GM23338 (cell line): Measurements from ENCODE around the gene ANKRD23. TPM values are rescaled to one million over a fixed set of nuclear protein-coding genes. Genes with fewer than 3 reads are reported as not detected.

Experiments used
- ATAC-seq: fragments of 200-7000 bp; cut with Tn5 transposase; 3 replicates; pipeline ENCODE4 v1.9.1; 2020
- DNase-seq: peaks from one replicate; pipeline ENCODE4 v3.0.0-alpha.2; 2015; ENCODE audit warnings: low spot score
- H2AFZ ChIP-seq: fragments of 200-600 bp; sonication (generic); 2 replicates; pipeline ENCODE4 v1.8.0; 2016; ENCODE audit warnings: antibody characterized with exemption, mild to moderate bottlenecking, moderate library complexity
- H3F3A ChIP-seq: fragments of 200-600 bp; sonication (generic); replicated peaks from 2 replicates; pipeline ENCODE4 v1.8.0; 2017; ENCODE audit warnings: antibody characterized with exemption, mixed run types, low read depth
- H3K27ac ChIP-seq: fragments of 200-600 bp; sonication (generic); 2 replicates; pipeline ENCODE4 v1.6.1; 2016; ENCODE audit warnings: low read depth
- H3K27me3 ChIP-seq: fragments of 200-600 bp; sonication (generic); 2 replicates; pipeline ENCODE4 v1.8.0; 2016; ENCODE audit warnings: mild to moderate bottlenecking, mixed run types, moderate library complexity; ENCODE audit not compliant: insufficient read depth
- H3K36me3 ChIP-seq: fragments of 200-600 bp; sonication (generic); 2 replicates; pipeline ENCODE4 v1.8.0; 2016; ENCODE audit warnings: mild to moderate bottlenecking; ENCODE audit not compliant: insufficient read depth
- H3K4me1 ChIP-seq: fragments of 200-600 bp; sonication (generic); 2 replicates; pipeline ENCODE4 v1.8.0; 2016; ENCODE audit warnings: mild to moderate bottlenecking, moderate library complexity; ENCODE audit not compliant: insufficient read depth
- H3K4me2 ChIP-seq: fragments of 200-600 bp; sonication (generic); 2 replicates; pipeline ENCODE4 v1.7.1; 2017; ENCODE audit warnings: mixed run types
- H3K4me3 ChIP-seq: fragments of 200-600 bp; sonication (generic); 2 replicates; pipeline ENCODE4 v1.6.1; 2016; ENCODE audit warnings: mixed run types
- H3K79me2 ChIP-seq: fragments of 200-600 bp; sonication (generic); replicated peaks from 2 replicates; pipeline ENCODE4 v1.8.0; 2017; ENCODE audit warnings: mild to moderate bottlenecking; ENCODE audit not compliant: insufficient read depth
- H3K9me2 ChIP-seq: fragments of 200-600 bp; sonication (generic); 2 replicates; pipeline ENCODE4 v1.8.0; 2017; ENCODE audit not compliant: insufficient read depth
- H4K20me1 ChIP-seq: fragments of 200-600 bp; sonication (generic); replicated peaks from 2 replicates; pipeline ENCODE4 v1.8.0; 2017; ENCODE audit warnings: mild to moderate bottlenecking; ENCODE audit not compliant: insufficient read depth
- H3K27ac Mint-ChIP-seq: 2 replicates; pipeline ENCODE4 v1.8.0; 2020; ENCODE audit warnings: inconsistent platforms, mild to moderate bottlenecking, moderate library complexity, mixed read lengths
- H3K27me3 Mint-ChIP-seq: 3 replicates; pipeline ENCODE4 v1.8.0; 2022; ENCODE audit warnings: low read depth, mild to moderate bottlenecking, moderate library complexity, mixed read lengths, inconsistent platforms; ENCODE audit not compliant: insufficient read depth, poor library complexity
- H3K36me3 Mint-ChIP-seq: 3 replicates; pipeline ENCODE4 v1.8.0; 2021; ENCODE audit warnings: low read depth, mild to moderate bottlenecking, inconsistent platforms, moderate library complexity, mixed read lengths
- H3K4me1 Mint-ChIP-seq: 3 replicates; pipeline ENCODE4 v1.8.0; 2020; ENCODE audit warnings: mild to moderate bottlenecking, inconsistent platforms, mixed read lengths
- H3K4me3 Mint-ChIP-seq: 3 replicates; pipeline ENCODE4 v1.8.0; 2021; ENCODE audit warnings: moderate library complexity, mild to moderate bottlenecking, inconsistent platforms, mixed read lengths
- H3K9me3 Mint-ChIP-seq: 3 replicates; pipeline ENCODE4 v1.8.0; 2020; ENCODE audit warnings: moderate library complexity, mild to moderate bottlenecking, inconsistent platforms, mixed read lengths
- CREB1 ChIP-seq: fragments of 250-450 bp; sonication (Bioruptor Pico); IDR thresholded peaks from 2 replicates; pipeline ENCODE4 v1.5.0; 2020; ENCODE audit warnings: low read depth, mild to moderate bottlenecking, moderate library complexity
- CTCF ChIP-seq, 2 experiments: fragments of 200-600 bp in 1 of 2; sonication (generic) in 1 of 2; conservative IDR thresholded peaks; 2 replicates each; pipeline versions ENCODE4 v1.5.1 to v1.6.1; 2016 to 2017; ENCODE audit warnings: antibody characterized with exemption in 2 of 2, low read depth in 2 of 2, mild to moderate bottlenecking in 2 of 2, moderate library complexity in 1 of 2
- ETS1 ChIP-seq: IDR thresholded peaks from 2 replicates; pipeline ENCODE4 v1.6.1; 2016; ENCODE audit warnings: antibody characterized with exemption
- EZH2 ChIP-seq: fragments of 200-600 bp; sonication (generic); IDR thresholded peaks from one replicate; pipeline ENCODE4 v1.8.0; 2017; ENCODE audit warnings: antibody characterized with exemption, mild to moderate bottlenecking, low read depth; ENCODE audit not compliant: unreplicated experiment
- EZH2phosphoT487 ChIP-seq: fragments of 200-600 bp; sonication (generic); IDR thresholded peaks from one replicate; pipeline ENCODE4 v1.8.1; 2018; ENCODE audit warnings: antibody characterized with exemption; ENCODE audit not compliant: unreplicated experiment
- JUNB ChIP-seq: IDR thresholded peaks from one replicate; pipeline ENCODE4 v1.6.1; 2016; ENCODE audit warnings: antibody characterized with exemption; ENCODE audit not compliant: unreplicated experiment
- NANOG ChIP-seq: IDR thresholded peaks from 2 replicates; pipeline ENCODE4 v1.6.1; 2016; ENCODE audit warnings: antibody characterized with exemption, borderline replicate concordance
- POLR2AphosphoS5 ChIP-seq: IDR thresholded peaks from 2 replicates; pipeline ENCODE4 v1.6.1; 2016; ENCODE audit warnings: antibody characterized with exemption, low read depth
- STAT1 ChIP-seq: IDR thresholded peaks from one replicate; pipeline ENCODE4 v1.6.1; 2016; ENCODE audit warnings: antibody characterized with exemption; ENCODE audit not compliant: unreplicated experiment
- ZNF114 ChIP-seq: fragments of 250-450 bp; sonication (Bioruptor Pico); IDR thresholded peaks from 2 replicates; pipeline ENCODE4 v1.5.0; 2020; ENCODE audit warnings: mild to moderate bottlenecking, moderate library complexity
- ZNF331 ChIP-seq: fragments of 250-450 bp; sonication (Bioruptor Pico); IDR thresholded peaks from 2 replicates; pipeline ENCODE4 v1.5.0; 2020; ENCODE audit warnings: low read depth, mild to moderate bottlenecking, moderate library complexity
- ZNF462 ChIP-seq: fragments of 250-450 bp; sonication (Bioruptor Pico); IDR thresholded peaks from 2 replicates; pipeline ENCODE4 v1.5.0; 2020; ENCODE audit warnings: mild to moderate bottlenecking, moderate library complexity
- polyA plus RNA-seq: library from polyadenylated mRNA; unstranded; fragments of >200 nt; fragmentation: Nextera tagmentation; extraction: Ambion mirVana; gene quantifications from 2 replicates; pipeline ENCODE4 v1.2.1, GENCODE V29; 2016
- total RNA-seq: library from RNA; depleted of rRNA; stranded (reverse); fragments of >200 nt; shearing (Covaris generic); gene quantifications from 2 replicates; pipeline ENCODE4 v1.2.3, GENCODE V29; 2014
- TF ChIP-seq, protein P1 (sequence below): IDR thresholded peaks from one replicate; pipeline ENCODE4 v1.6.1; 2018; ENCODE audit warnings: antibody characterized with exemption; ENCODE audit not compliant: unreplicated experiment

ANKRD23 gene
- total and polyA plus RNA-seq, 2 experiments from 2014 or later: 4.0 to 5.0 TPM

GRCh38 chr2:96815326-96816126 lies 28.3 kb downstream of the ANKRD23 start:
- peaks cover 21% of the 10 kb centered on the region for H3K4me1 ChIP-seq
- peaks cover 16% of the 10 kb centered on the region for H3K27me3 Mint-ChIP-seq
- H3K4me3 ChIP-seq: peak overlapping the region; percentile 74
- no peaks in the 10 kb centered on the region for H3K9me3 Mint-ChIP-seq
- DNase-seq: peak; percentile 82
- H3K27me3 ChIP-seq: no peaks in the 10 kb centered on the region
- H3K79me2 ChIP-seq: peaks cover 36% of the 10 kb centered on the region
- H3K27ac ChIP-seq: no peak overlapping the region
- peak overlapping the region; percentile 86 for H3K4me3 Mint-ChIP-seq
- no peak for TF ChIP-seq STAT1
- no peak for TF ChIP-seq NANOG
- no peak for TF ChIP-seq JUNB
- no peak for TF ChIP-seq EZH2phosphoT487
- TF ChIP-seq, protein P1, sequence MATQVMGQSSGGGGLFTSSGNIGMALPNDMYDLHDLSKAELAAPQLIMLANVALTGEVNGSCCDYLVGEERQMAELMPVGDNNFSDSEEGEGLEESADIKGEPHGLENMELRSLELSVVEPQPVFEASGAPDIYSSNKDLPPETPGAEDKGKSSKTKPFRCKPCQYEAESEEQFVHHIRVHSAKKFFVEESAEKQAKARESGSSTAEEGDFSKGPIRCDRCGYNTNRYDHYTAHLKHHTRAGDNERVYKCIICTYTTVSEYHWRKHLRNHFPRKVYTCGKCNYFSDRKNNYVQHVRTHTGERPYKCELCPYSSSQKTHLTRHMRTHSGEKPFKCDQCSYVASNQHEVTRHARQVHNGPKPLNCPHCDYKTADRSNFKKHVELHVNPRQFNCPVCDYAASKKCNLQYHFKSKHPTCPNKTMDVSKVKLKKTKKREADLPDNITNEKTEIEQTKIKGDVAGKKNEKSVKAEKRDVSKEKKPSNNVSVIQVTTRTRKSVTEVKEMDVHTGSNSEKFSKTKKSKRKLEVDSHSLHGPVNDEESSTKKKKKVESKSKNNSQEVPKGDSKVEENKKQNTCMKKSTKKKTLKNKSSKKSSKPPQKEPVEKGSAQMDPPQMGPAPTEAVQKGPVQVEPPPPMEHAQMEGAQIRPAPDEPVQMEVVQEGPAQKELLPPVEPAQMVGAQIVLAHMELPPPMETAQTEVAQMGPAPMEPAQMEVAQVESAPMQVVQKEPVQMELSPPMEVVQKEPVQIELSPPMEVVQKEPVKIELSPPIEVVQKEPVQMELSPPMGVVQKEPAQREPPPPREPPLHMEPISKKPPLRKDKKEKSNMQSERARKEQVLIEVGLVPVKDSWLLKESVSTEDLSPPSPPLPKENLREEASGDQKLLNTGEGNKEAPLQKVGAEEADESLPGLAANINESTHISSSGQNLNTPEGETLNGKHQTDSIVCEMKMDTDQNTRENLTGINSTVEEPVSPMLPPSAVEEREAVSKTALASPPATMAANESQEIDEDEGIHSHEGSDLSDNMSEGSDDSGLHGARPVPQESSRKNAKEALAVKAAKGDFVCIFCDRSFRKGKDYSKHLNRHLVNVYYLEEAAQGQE: no peak
- no peak for TF ChIP-seq ZNF114 (CRISPR knock-in tag)
- no peak for TF ChIP-seq EZH2
- TF ChIP-seq POLR2AphosphoS5: no peak
- TF ChIP-seq CTCF (conservative IDR thresholded peaks at IDR 0.05; ENCODE audit: low read depth in 2 of 2): no peak
- TF ChIP-seq ZNF331: no peak
- no peak for TF ChIP-seq ZNF462
- TF ChIP-seq CREB1: no peak
- TF ChIP-seq ETS1: no peak
- peaks cover 31% of the 10 kb centered on the region for H3K4me1 Mint-ChIP-seq
- peaks cover 6% of the 10 kb centered on the region; the same call in 1 of the 2 replicates for H3F3A ChIP-seq
- no peaks in the 10 kb centered on the region for H3K36me3 ChIP-seq
- peak overlapping the region; percentile 66 for H3K27ac Mint-ChIP-seq
- H3K4me2 ChIP-seq: peak overlapping the region; percentile 97
- no peaks in the 10 kb centered on the region for H3K9me2 ChIP-seq
- peaks cover 29% of the 10 kb centered on the region for H4K20me1 ChIP-seq
- H3K36me3 Mint-ChIP-seq: peaks cover 30% of the 10 kb centered on the region
- ATAC-seq: peak; percentile 4
- peak overlapping the region; percentile 99 for H2AFZ ChIP-seq
